Activated CD4-positive, alpha-beta memory T cell treated with anti-CD3 and anti-CD28 coated beads, Interleukin-2, amount 10 ng/mL, durations not matched to agents 7 days and 5 days (primary cell): ENCODE data around the gene ADGRV1. TPM values are rescaled to one million over a fixed set of nuclear protein-coding genes. Genes with fewer than 3 reads are reported as not detected.
"Not testable (repeated sequence)": the region's sequence is repeated elsewhere in the genome, so short reads cannot be mapped to it uniquely, and the experiment has no call there.

Experiments
- CTCF ChIA-PET: fragments of 350-600 bp; sonication (Branson Sonifier 250); formaldehyde crosslinking; loops from one replicate; lab custom pipeline; 2021; ENCODE audit warnings: antibody characterized with exemption, inconsistent platforms; lab: Charles Lee
- POLR2A ChIA-PET: fragments of 350-600 bp; sonication (Branson Sonifier 250); formaldehyde crosslinking; loops from one replicate; lab custom pipeline; 2021; ENCODE audit warnings: antibody characterized with exemption; lab: Charles Lee
- DNase-seq: peaks from one replicate; pipeline ENCODE4 v3.0.0-alpha.2; 2020
- H3K27ac Mint-ChIP-seq: one replicate; pipeline ENCODE4 v1.8.0; 2021; ENCODE audit warnings: mild to moderate bottlenecking, mixed read lengths
- H3K27me3 Mint-ChIP-seq: one replicate; pipeline ENCODE4 v1.8.0; 2021; ENCODE audit warnings: mixed read lengths
- H3K36me3 Mint-ChIP-seq: one replicate; pipeline ENCODE4 v1.8.0; 2021; ENCODE audit warnings: low read depth, mixed read lengths
- H3K4me1 Mint-ChIP-seq: one replicate; pipeline ENCODE4 v1.8.0; 2021; ENCODE audit warnings: mixed read lengths
- H3K4me3 Mint-ChIP-seq: one replicate; pipeline ENCODE4 v1.8.0; 2021; ENCODE audit warnings: mild to moderate bottlenecking, mixed read lengths
- H3K9me3 Mint-ChIP-seq: one replicate; pipeline ENCODE4 v1.8.0; 2021; ENCODE audit warnings: mixed read lengths
- total RNA-seq, 2 experiments: library from RNA; stranded (reverse); gene quantifications; one replicate each; pipeline ENCODE4 v1.2.3, GENCODE V29; 2021

Gene ADGRV1
- total RNA-seq, 2 experiments from 2014 or later = not detected

DNA sequence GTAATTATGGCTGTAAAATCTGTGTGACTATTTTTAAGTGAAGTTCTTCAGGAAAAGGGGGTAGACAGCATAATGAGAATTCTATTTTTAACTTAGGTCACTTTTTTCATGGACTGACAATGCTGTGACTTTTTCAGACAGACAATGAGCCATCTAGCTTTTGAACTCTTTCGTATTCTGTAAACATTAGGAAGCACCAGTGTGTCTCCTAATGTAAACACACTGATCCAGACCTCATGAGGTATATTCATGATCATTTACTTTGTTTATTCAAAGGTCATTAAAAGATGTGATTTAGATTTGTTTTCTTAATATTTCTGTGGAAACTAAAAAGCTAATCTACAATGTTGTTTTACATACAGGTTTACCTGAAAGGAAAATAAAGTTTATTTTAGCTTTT lies 352.6 kb downstream of the ADGRV1 start:
- ChIA-PET CTCF (interaction anchor here (1.3 kb wide), 1 partner anchor 21 kb away, joined by 3 read pairs; no protein-coding TSS in a partner anchor), POLR2A (no interaction called here)
- Mint-ChIP-seq H3K9me3 (no peaks in the 10 kb centered on the region), H3K4me3 (no peak overlapping the region), H3K27me3 (peaks cover 2% of the 10 kb centered on the region), H3K27ac (no peak overlapping the region), H3K4me1 (no peaks in the 10 kb centered on the region), H3K36me3 (no peaks in the 10 kb centered on the region)
- DNase-seq = no peak

DNA sequence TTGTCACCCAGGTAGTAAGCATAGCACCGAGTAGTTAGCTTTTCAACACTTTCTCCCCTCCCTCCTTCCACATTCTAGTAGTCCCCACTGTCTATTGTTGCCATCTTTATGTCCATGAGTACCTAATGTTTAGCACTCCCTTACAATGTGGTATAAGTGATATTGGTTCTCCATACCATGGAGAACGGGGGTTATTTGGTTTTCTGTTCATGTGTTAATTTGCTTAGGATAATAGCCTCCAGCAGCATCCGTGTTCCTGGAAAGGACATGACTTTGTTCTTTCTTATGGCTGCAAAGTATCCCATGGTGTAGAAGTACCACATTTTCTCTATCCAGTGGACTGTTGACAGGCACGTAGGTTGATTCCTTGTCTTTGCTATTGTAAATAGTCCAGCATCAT lies 353.9 kb downstream of the ADGRV1 start:
- DNase-seq = no peak
- Mint-ChIP-seq H3K4me3 (no peak overlapping the region), H3K9me3 (no peaks in the 10 kb centered on the region), H3K27me3 (peaks cover 2% of the 10 kb centered on the region), H3K27ac (no peak overlapping the region), H3K36me3 (no peaks in the 10 kb centered on the region), H3K4me1 (no peaks in the 10 kb centered on the region)
- ChIA-PET POLR2A (no interaction called here), CTCF (interaction anchor here (1.0 to 1.3 kb wide), 2 partner anchors 20 to 129 kb away, joined by 3 read pairs; no protein-coding TSS in a partner anchor)

DNA sequence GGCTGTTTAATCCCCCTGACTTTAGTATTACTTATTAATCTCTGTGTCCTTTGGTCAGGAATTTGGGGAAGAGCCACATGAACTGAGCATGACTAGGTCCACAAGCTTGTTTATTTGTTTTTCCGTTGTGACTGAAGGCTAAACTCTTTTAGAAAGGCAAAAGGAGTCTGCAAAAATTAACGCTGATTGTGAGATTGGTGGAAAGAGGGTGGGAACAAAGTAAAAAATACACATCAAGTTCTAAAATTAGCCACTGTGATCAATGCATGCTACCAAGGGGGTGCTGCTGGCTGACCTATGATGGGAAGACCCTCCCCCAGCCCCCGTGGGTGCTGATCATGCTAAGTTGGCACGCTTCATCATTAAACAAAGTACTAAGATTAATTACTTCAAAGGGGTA lies 356.8 kb downstream of the ADGRV1 start:
- Mint-ChIP-seq H3K4me3 (no peak overlapping the region), H3K27me3 (peaks cover 4% of the 10 kb centered on the region), H3K9me3 (no peaks in the 10 kb centered on the region), H3K4me1 (no peaks in the 10 kb centered on the region), H3K27ac (no peak overlapping the region), H3K36me3 (no peaks in the 10 kb centered on the region)
- ChIA-PET CTCF (no interaction called here), POLR2A (no interaction called here)
- DNase-seq = no peak

- Mint-ChIP-seq H3K27ac (no peak overlapping the region), H3K36me3 (no peaks in the 10 kb centered on the region), H3K4me3 (no peak overlapping the region), H3K27me3 (peaks cover 4% of the 10 kb centered on the region), H3K4me1 (no peaks in the 10 kb centered on the region), H3K9me3 (no peaks in the 10 kb centered on the region)
- POLR2A ChIA-PET = no interaction called here
- CTCF ChIA-PET = interaction anchor here (2.9 kb wide), 1 partner anchor 15 kb away, joined by 9 read pairs; no protein-coding TSS in a partner anchor
- DNase-seq = no peak
Measured at GRCh38 chr5:90916947-90917800, 358.6 kb downstream of the ADGRV1 start.

GRCh38 chr5:90917928-90918668 lies 359.5 kb downstream of the ADGRV1 start:
- ChIA-PET CTCF (interaction anchor here (2.9 kb wide), 1 partner anchor 14 kb away, joined by 9 read pairs; no protein-coding TSS in a partner anchor), POLR2A (no interaction called here)
- Mint-ChIP-seq H3K27me3 (peaks cover 4% of the 10 kb centered on the region), H3K9me3 (no peaks in the 10 kb centered on the region), H3K4me3 (no peak overlapping the region), H3K4me1 (no peaks in the 10 kb centered on the region), H3K36me3 (no peaks in the 10 kb centered on the region), H3K27ac (no peak overlapping the region)
- no peak for DNase-seq

- Mint-ChIP-seq H3K36me3 (no peaks in the 10 kb centered on the region), H3K27me3 (peaks cover 2% of the 10 kb centered on the region), H3K4me1 (no peaks in the 10 kb centered on the region), H3K9me3 (no peaks in the 10 kb centered on the region), H3K4me3 (no peak overlapping the region), H3K27ac (no peak overlapping the region)
- POLR2A ChIA-PET = no interaction called here
- CTCF ChIA-PET = interaction anchor here (1.1 kb wide), 1 partner anchor 10 kb away, joined by 6 read pairs; no protein-coding TSS in a partner anchor
- DNase-seq = no peak
Measured at GRCh38 chr5:90921418-90921973, 362.9 kb downstream of the ADGRV1 start.

- not testable (repeated sequence) for H3K9me3 Mint-ChIP-seq, H3K4me3 Mint-ChIP-seq, H3K36me3 Mint-ChIP-seq
Measured at GRCh38 chr5:90924222-90924621, 365.6 kb downstream of the ADGRV1 start.

DNA sequence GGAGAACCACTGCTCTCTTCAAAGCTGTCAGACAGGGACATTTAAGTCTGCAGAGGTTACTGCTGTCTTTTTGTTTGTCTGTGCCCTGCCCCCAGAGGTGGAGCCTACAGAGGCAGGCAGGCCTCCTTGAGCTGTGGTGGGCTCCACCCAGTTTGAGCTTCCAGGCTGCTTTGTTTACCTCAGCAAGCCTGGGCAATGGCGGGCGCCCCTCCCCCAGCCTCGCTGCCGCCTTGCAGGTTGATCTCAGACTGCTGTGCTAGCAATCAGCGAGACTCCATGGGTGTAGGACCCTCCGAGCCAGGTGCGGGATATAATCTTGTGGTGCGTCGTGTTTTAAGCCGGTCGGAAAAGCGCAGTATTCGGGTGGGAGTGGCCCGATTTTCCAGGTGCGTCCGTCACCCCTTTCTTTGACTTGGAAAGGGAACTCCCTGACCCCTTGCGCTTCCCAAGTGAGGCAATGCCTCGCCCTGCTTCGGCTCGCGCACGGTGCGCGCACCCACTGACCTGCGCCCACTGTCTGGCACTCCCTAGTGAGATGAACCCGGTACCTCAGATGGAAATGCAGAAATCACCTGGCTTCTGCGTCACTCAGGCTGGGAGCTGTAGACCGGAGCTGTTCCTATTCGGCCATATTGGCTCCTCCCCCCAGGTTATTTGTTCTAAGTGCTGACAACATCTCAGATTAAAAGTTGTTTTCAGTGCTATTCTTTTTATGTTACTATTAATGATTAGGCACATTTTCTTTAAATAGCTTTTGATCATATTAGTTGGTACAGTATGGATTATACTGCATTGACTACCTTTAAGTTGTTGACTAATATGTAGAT lies 370.6 kb downstream of the ADGRV1 start:
- CTCF ChIA-PET = interaction anchor here (1.0 kb wide), 1 partner anchor 456 kb away, joined by 3 read pairs; no protein-coding TSS in a partner anchor
- H3K36me3 Mint-ChIP-seq, H3K4me1 Mint-ChIP-seq, POLR2A ChIA-PET, DNase-seq, H3K4me3 Mint-ChIP-seq, H3K27me3 Mint-ChIP-seq, H3K27ac Mint-ChIP-seq, H3K9me3 Mint-ChIP-seq: not testable (repeated sequence)

More at GRCh38 chr5:90924222-90924621, 365.6 kb downstream of the ADGRV1 start:
- H3K4me1 Mint-ChIP-seq, CTCF ChIA-PET, H3K27ac Mint-ChIP-seq, POLR2A ChIA-PET, H3K27me3 Mint-ChIP-seq, DNase-seq: not testable (repeated sequence)

DNA sequence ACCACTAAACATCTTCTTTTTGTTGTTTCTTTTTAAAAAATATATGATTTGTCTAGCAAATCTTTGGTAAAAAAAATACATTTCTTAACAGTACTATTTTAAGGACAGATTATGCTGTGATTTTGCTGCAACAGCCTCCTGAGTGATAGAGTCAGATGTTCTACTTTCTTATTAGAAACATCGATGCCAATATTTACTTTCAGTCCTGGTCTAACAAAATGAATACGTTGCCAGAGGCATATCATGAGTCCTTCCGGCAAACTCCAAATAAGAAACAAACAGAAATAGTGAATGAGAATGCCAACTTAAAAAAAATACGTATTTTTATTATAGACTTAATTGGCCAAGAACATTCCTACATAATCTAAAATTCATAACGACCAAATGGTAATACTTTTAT lies 371.5 kb downstream of the ADGRV1 start:
- H3K4me1 Mint-ChIP-seq = no peaks in the 10 kb centered on the region
- no peak overlapping the region for H3K4me3 Mint-ChIP-seq
- DNase-seq = no peak
- POLR2A ChIA-PET = no interaction called here
- CTCF ChIA-PET = interaction anchor here (1.0 kb wide), 1 partner anchor 455 kb away, joined by 3 read pairs; no protein-coding TSS in a partner anchor
- no peaks in the 10 kb centered on the region for H3K9me3 Mint-ChIP-seq
- no peak overlapping the region for H3K27ac Mint-ChIP-seq
- H3K36me3 Mint-ChIP-seq = no peaks in the 10 kb centered on the region
- peaks cover 10% of the 10 kb centered on the region for H3K27me3 Mint-ChIP-seq

GRCh38 chr5:90930756-90931431 lies 372.3 kb downstream of the ADGRV1 start:
- Mint-ChIP-seq H3K36me3 (no peaks in the 10 kb centered on the region), H3K4me1 (no peaks in the 10 kb centered on the region), H3K27me3 (peaks cover 10% of the 10 kb centered on the region), H3K9me3 (no peaks in the 10 kb centered on the region), H3K4me3 (no peak overlapping the region), H3K27ac (no peak overlapping the region)
- CTCF ChIA-PET = interaction anchor here (0.8 to 3.1 kb wide), 7 partner anchors 9 to 489 kb away, joined by 3 to 33 read pairs (median 6); no protein-coding TSS in a partner anchor
- no peak for DNase-seq
- POLR2A ChIA-PET = interaction anchor here (1.5 kb wide), 1 partner anchor 454 kb away, joined by 4 read pairs; no protein-coding TSS in a partner anchor

DNA sequence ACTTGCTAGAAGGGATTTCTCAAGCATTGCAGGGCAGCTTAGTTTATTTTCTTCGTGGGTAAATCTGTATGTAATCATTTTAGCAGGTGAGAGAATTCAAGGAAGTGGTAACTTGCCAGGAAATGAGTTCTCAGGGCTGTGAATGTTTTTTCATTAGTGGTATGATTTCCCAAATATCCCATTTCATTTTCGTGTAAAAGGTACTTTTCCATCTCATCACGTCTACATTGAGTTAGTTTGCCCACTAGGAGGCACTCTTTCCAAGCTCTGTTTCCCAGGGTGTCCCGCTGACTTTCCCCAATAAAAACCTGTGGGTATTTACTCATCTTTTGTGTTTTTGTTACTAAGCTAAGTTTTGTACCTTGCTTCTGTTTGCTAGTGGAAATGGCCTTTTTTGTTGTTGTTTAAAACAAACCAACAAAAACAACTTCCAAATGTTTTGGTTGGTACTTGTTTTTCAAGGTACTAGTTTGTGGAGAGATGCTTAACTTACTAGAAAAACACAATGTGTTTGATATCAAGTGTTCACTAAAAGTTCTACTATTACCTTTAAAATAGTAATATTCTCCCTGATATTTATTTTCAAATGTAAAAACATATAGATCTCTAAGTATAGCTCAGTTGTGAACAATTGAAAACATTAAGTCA lies 373.6 kb downstream of the ADGRV1 start:
- no peak overlapping the region for H3K27ac Mint-ChIP-seq
- no peak overlapping the region for H3K4me3 Mint-ChIP-seq
- no peaks in the 10 kb centered on the region for H3K36me3 Mint-ChIP-seq
- peak; percentile 19 for DNase-seq
- H3K27me3 Mint-ChIP-seq = peaks cover 10% of the 10 kb centered on the region
- POLR2A ChIA-PET = interaction anchor here (1.4 to 1.5 kb wide), 2 partner anchors 451 to 452 kb away, joined by 3 to 4 read pairs; partner anchors contain the start of gene ARRDC3
- H3K9me3 Mint-ChIP-seq = no peaks in the 10 kb centered on the region
- H3K4me1 Mint-ChIP-seq = no peaks in the 10 kb centered on the region
- CTCF ChIA-PET = interaction anchor here (0.8 to 3.1 kb wide), 22 partner anchors 9 to 490 kb away, joined by 3 to 33 read pairs (median 4); partner anchors contain the start of gene ARRDC3
